ENCODE data around the gene AFM.

DNA sequence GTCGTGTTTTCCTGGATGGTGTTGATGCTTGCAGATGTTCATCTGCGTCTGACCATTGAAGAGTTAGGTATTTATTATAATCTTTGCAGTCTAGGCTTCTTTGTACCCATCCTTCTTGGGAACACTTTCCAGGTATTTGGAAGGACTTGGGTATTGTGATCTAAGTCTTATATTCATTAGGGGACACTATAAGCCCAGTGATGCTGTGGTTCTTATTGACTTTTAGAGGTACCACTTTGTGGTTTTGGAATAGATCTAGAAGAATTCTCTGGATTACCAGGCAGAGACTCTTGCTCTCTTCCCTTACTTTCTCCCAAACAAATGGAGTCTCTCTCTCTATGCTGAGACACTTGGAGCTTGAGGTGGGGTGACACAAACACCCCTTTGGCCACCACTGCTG lies 41.6 kb downstream of the AFM start:
- TF ChIP-seq, protein P1, sequence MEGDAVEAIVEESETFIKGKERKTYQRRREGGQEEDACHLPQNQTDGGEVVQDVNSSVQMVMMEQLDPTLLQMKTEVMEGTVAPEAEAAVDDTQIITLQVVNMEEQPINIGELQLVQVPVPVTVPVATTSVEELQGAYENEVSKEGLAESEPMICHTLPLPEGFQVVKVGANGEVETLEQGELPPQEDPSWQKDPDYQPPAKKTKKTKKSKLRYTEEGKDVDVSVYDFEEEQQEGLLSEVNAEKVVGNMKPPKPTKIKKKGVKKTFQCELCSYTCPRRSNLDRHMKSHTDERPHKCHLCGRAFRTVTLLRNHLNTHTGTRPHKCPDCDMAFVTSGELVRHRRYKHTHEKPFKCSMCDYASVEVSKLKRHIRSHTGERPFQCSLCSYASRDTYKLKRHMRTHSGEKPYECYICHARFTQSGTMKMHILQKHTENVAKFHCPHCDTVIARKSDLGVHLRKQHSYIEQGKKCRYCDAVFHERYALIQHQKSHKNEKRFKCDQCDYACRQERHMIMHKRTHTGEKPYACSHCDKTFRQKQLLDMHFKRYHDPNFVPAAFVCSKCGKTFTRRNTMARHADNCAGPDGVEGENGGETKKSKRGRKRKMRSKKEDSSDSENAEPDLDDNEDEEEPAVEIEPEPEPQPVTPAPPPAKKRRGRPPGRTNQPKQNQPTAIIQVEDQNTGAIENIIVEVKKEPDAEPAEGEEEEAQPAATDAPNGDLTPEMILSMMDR (IDR thresholded peaks at IDR 0.05): no peak
- TF ChIP-seq EZH2 (IDR thresholded peaks at IDR 0.05; ENCODE audit: borderline replicate concordance, insufficient read depth, low read depth, low read length, poor library complexity, severe bottlenecking): no peak
